Skin epidermis (tissue), 12 donors: ENCODE data around the gene SMIM1.
"Not testable (repeated sequence)": the region's sequence is repeated elsewhere in the genome, so short reads cannot be mapped to it uniquely, and the experiment has no call there.

Experiments
- H3K27ac ChIP-seq, 21 experiments: fragments of 200-600 bp; sonication (generic) in 11 of 21; one replicate each; pipeline ENCODE4 v1.5.0; 2020; ENCODE audit warnings: mild to moderate bottlenecking in 3 of 21, inconsistent platforms in 2 of 21, moderate library complexity in 2 of 21
- H3K4me3 ChIP-seq, 7 experiments: fragments of 200-600 bp; sonication (generic) in 2 of 7; one replicate each; pipeline ENCODE4 v1.5.0; 2020; ENCODE audit warnings: inconsistent platforms in 2 of 7, mild to moderate bottlenecking in 2 of 7, moderate library complexity in 1 of 7

The SMIM1 gene, protein sequence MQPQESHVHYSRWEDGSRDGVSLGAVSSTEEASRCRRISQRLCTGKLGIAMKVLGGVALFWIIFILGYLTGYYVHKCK

GRCh38 chr1:3772715-3773571, at the start of gene SMIM1:
SMIM1 (plus strand) TSS chr1:3772749; CDS start chr1:3775374, 2,625 bp downstream.
- Histone ChIP-seq H3K4me3 (peak within 1 kb of the TSS; percentile 36 to 55 (median 42)), H3K27ac (peak within 1 kb of the TSS in 10 of 21 experiments; percentile 4 to 76 (median 65))

DNA sequence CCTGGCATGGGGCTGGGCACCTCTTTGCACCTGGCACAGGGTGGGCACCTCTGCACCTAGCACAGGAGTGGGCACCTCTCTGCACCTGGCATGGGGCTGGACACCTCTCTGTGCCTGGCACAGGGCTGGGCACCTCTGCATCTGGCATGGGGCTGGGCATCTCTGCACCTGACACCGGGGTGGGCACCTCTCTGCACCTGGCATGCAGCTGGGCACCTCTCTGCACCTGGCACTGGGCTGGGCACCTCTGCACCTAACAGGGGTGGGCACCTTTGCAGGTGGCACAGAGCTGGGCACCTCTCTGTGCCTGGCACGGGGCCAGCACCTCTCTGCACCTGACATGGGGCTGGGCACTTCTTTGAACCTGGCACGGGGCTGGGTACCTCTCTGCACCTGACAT, 49.7 kb upstream of the SMIM1 start:
- H3K4me3 ChIP-seq: no peak overlapping the region
- no peak overlapping the region for H3K27ac ChIP-seq

GRCh38 chr1:3724416-3725030, 48.0 kb upstream of the SMIM1 start:
- H3K27ac ChIP-seq, H3K4me3 ChIP-seq: not testable (repeated sequence)

- no peak overlapping the region for H3K27ac ChIP-seq
- no peak overlapping the region for H3K4me3 ChIP-seq
These were observed 47.2 kb upstream of the SMIM1 start for GRCh38 chr1:3725366-3725765.

- Histone ChIP-seq H3K4me3 (no peak overlapping the region), H3K27ac (no peak overlapping the region)
These were observed 45.3 kb upstream of the SMIM1 start for GRCh38 chr1:3727042-3727824.

- H3K4me3 ChIP-seq: no peak overlapping the region
- no peak overlapping the region for H3K27ac ChIP-seq
These were observed 44.4 kb upstream of the SMIM1 start for GRCh38 chr1:3727825-3728776.

DNA sequence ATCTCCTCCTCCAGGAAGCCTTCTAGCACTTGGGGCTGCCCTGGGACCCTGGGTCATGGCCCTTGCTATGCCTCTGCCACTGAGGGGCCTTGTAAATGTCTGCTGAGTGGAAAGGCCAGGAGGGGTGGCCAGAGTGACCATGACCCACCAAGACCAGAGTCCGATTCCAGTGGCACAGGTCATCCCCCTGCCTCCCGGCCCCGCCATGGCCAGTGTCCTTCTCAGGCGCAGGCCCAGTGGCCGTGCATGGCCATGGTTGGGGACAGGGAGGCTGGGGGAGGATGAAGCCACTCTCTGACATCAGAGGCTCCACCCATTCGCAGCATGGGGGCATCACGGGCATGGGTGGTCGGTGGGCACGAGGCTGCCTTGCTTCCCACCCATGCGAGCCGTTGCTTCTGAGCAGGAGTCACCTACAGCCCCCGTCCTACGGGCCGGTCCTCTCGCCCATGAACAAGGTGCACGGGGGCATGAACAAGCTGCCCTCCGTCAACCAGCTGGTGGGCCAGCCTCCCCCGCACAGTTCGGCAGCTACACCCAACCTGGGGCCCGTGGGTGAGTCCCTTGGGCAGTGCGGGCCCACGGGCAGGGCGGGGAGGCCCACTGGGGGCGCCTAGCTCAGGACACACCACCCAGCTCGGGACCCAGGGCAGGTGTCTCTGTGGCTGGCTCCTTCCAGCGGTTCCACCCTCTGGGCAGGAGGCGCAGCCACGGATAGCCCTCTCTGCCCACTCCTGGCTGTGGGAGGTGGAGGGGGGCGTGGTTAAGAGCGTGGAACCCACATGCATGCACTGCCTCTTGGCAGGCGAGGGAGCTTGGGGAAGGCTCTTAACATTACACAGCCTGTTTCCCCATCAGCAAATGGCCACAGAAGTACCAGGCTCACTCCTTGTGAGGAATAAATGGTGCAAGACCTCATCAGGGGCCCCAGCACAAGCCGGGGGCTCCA, 42.7 kb upstream of the SMIM1 start:
- Histone ChIP-seq H3K4me3 (no peak overlapping the region), H3K27ac (no peak overlapping the region)

DNA sequence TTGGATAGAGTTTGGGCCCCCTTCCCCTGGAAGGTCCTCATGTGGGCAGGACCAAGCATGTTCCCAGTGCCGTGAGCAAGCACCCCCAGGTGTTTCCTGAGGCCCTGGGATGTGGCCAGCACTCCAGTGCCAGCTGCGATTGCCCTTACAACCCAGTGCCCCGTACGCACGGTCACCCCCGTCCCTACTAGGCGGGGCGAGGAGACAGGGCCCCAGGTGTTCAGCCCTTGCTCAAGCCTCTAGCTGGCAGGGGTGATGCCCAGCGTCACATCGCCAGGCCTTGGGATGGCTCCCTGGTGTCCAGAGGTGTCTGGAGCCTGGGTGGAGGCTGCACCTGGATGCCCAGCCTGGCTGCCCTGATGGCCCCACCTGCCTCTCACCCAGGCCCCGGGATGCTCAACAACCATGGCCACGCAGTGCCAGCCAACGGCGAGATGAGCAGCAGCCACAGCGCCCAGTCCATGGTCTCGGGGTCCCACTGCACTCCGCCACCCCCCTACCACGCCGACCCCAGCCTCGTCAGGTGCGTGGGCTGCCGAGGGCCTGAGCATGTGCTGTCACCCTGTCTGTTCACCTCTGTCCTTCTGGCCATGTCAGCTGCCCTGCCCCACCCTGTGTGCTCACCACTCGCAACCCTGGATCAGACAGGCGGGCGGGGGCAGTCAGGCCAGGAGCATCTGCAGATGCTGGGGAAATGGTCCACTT, 41.9 kb upstream of the SMIM1 start:
- Histone ChIP-seq H3K4me3 (no peak overlapping the region), H3K27ac (no peak overlapping the region)

DNA sequence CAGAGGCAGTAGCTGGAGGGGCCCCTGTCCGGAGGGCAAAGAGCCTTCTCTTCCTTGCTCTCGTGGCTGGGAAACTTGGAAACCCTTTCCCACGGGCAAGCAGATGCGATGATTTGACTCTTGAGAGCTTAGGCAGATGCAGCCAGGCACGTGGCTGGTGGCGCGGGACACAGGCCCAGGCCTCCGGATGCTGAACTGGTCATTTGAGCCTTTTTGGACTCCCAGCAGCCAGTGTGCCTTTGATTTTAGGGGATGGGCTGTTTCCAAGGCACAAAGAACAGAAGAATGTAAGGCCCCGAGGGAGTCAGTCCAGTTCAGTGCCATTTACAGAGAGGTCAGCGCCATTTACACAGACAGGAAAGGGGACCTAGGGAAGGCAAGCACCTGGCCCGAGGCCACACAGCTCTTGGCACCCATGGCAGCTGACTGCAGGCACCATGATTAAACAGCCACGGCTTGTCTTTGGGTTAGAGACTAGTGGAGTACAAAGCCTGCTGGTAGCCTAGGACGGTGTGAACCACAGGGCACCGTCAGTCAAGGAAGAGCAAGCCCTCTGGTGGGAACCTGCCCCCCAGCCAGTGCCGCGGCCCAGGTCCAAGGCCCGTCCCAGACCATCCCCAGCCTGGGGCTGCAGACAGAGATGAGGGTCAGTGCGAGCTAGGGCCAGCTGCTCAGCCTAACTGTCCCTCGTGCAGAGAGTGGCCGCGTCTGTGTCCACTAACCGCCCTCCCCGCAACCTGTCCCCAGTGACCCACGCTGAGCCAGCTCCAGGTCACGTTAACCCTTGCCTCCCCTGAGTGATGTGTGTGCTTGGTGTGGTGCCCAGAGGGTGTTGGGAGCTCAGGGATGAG, 40.7 kb upstream of the SMIM1 start:
- no peak overlapping the region for H3K27ac ChIP-seq
- H3K4me3 ChIP-seq: no peak overlapping the region

DNA sequence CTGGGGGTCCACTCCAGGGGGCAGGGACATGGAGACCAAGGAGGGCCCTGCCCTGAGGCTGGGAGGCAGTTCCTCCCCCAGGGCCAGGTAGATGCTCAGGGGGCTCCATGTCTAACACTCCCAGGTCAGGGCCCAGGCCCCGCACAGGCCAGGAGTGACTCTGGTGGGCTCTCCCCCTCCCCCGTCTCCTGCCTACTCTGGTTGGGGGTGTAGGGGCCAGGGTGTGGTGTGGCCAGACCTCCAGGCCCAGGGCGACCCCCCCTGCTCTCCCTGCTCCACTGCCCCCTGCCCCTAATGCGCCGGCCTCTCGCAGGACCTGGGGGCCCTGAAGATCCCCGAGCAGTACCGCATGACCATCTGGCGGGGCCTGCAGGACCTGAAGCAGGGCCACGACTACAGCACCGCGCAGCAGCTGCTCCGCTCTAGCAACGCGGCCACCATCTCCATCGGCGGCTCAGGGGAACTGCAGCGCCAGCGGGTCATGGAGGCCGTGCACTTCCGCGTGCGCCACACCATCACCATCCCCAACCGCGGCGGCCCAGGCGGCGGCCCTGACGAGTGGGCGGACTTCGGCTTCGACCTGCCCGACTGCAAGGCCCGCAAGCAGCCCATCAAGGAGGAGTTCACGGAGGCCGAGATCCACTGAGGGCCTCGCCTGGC, 40.0 kb upstream of the SMIM1 start:
- H3K4me3 ChIP-seq: no peak overlapping the region
- H3K27ac ChIP-seq: no peak overlapping the region

GRCh38 chr1:3733094-3733882, 39.3 kb upstream of the SMIM1 start:
- H3K27ac ChIP-seq: no peak overlapping the region
- no peak overlapping the region for H3K4me3 ChIP-seq

GRCh38 chr1:3733883-3734589, 38.5 kb upstream of the SMIM1 start:
- H3K27ac ChIP-seq: no peak overlapping the region
- H3K4me3 ChIP-seq: no peak overlapping the region

DNA sequence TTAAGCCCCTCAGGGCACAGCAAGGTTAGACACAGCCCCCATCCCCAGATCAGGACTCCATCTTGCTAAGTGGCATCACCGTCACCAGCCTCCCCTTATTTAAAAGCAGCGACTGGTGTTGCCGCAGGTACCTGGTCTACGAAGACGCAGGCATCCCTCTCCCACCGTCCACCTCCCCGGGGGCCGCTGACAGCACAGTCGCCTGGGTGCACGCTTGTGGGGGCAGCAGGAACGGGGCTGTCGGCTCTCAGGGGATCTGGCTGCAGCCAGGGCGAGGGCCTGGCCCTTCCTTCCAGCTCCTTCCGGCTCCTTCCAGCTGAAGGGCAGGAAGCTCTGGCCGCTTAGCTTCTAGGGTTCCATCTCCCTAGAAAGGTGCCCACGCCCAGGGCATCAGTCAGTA, 37.9 kb upstream of the SMIM1 start:
- Histone ChIP-seq H3K27ac (no peak overlapping the region), H3K4me3 (no peak overlapping the region)

DNA sequence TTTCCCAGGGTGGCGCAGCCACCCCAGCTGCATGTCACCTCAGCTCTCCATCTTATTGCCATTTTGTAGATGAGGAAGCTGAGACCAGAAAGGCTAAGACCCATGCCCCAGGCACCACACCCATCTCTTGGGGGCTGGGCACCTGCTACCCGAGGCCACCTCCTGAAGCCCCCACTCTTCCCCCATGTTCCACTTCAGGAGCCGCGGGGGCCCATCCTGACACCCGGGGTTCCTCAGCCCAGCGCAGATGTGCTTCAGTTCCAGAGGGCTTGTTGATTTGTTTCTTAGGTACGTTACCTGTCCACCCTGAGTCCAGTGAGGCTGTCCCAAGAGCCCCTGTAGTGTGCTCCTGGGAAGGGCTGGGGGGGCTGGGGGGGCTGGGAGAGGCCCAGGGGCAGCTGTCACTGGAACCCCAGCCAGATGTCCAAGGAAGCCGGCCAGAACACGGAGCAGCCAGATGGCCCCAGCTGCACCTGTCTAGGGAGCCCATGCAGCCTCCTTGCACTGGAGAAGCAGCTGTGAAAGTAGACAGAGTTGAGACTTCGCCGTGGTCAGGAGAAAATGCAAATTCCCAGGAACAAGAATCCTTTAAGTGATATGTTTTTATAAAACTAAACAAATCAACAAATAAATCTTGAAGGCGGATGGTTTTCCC, 37.4 kb upstream of the SMIM1 start:
- H3K4me3 ChIP-seq: no peak overlapping the region
- no peak overlapping the region for H3K27ac ChIP-seq
